ENCODE data around the gene PCGF3. TPM values are rescaled to one million over a fixed set of nuclear protein-coding genes. Genes with fewer than 3 reads are reported as not detected.

Gene PCGF3
- total RNA-seq, 5 donors from 2014 or later (not counting 1 experiment from before 2014, with no cell fraction given): 47.0 to 76.9 (median 51.1) TPM

DNA sequence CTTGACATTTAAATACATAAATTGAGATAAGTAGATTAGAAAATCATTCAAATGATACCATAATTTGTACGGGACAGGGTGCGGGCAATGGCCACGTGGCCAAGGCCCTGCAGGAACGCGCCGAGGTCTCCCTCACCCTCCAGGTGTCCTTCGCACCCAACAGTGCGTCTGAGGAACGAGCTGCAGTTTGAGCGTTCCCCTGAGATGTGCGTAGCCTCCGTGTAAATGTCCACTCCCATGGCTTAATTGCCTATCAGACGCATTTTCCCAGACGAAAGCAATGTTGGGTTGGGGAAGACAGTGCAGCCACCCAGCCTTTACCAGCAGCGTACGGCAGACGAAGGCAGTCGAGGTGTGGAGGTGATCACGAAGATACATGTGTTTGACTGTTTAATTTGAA, 63.9 kb downstream of the PCGF3 start:
- CTCF ChIA-PET: interaction anchor here in 1 of 2 donors (0.6 kb wide), 1 partner anchor 14 kb away, joined by 4 read pairs; no protein-coding TSS in a partner anchor
- Mint-ChIP-seq H3K9me3 (no peaks in the 10 kb centered on the region), H3K36me3 (peaks cover 33% of the 10 kb centered on the region), H3K27me3 (no peaks in the 10 kb centered on the region), H3K4me3 (no peak overlapping the region), H3K4me1 (peaks cover 15 to 44% (median 37%) of the 10 kb centered on the region in 3 donors), H3K27ac (no peak overlapping the region)
- POLR2A ChIA-PET: no interaction called here
- Histone ChIP-seq H3K27me3 (replicated peaks in 1 of 2; ENCODE audit: control insufficient read depth in 2 of 2, extremely low read depth in 1 of 2, insufficient read depth in 2 of 2, low read length in 1 of 2) (no peaks in the 10 kb centered on the region), H3K4me3 (ENCODE audit: control insufficient read depth in 1 of 2, extremely low read depth in 1 of 2, low read length in 1 of 2) (no peak overlapping the region), H3K36me3 (ENCODE audit: control insufficient read depth in 2 of 2, extremely low read depth in 1 of 2, insufficient read depth in 1 of 2, low read length in 1 of 2) (peaks cover 11 to 41% of the 10 kb centered on the region in 2 donors), H3K4me1 (ENCODE audit: control insufficient read depth in 1 of 2, extremely low read depth in 1 of 2, insufficient read depth in 2 of 2, low read length in 2 of 2) (peaks cover 0 to 24% of the 10 kb centered on the region in 2 experiments), H3K9me3 (no peaks in the 10 kb centered on the region), H3K27ac (ENCODE audit: low read length) (no peak overlapping the region)
- no peak for DNase-seq
- ATAC-seq (replicated peaks in 1 of 4): no peak
- WGBS (ENCODE audit: insufficient coverage): 99% methylated on average over 18 of the region's 19 CpGs

DNA sequence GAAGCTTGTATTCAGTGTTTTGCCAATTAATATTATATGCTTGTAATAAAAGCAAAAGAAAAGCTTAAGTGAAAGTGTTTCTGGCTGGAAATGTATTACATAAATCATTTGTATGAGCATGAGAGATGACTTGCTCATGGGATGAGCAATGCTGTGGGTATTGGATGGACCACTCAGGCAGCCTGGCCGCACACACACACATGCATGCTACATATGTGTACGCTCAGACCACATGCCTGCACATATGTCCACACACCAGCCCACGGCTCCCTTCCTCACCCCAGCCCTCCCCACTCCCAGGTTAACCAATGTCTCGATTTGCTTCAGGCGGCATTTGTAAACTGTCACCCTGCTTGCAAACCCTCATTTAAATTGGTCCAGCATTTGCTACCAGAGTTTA, 64.4 kb downstream of the PCGF3 start:
- no peak overlapping the region for H3K4me3 ChIP-seq (ENCODE audit: control insufficient read depth in 1 of 2, extremely low read depth in 1 of 2, low read length in 1 of 2)
- H3K27ac Mint-ChIP-seq: no peak overlapping the region
- H3K4me1 Mint-ChIP-seq: peaks cover 20 to 44% (median 38%) of the 10 kb centered on the region in 3 donors
- 89% methylated on average over 3 of the region's 5 CpGs for WGBS (ENCODE audit: insufficient coverage)
- H3K4me1 ChIP-seq (ENCODE audit: control insufficient read depth in 1 of 2, extremely low read depth in 1 of 2, insufficient read depth in 2 of 2, low read length in 2 of 2): peaks cover 0 to 29% of the 10 kb centered on the region in 2 experiments
- H3K27me3 ChIP-seq (replicated peaks in 1 of 2; ENCODE audit: control insufficient read depth in 2 of 2, extremely low read depth in 1 of 2, insufficient read depth in 2 of 2, low read length in 1 of 2): no peaks in the 10 kb centered on the region
- no peak for ATAC-seq (replicated peaks in 1 of 4)
- H3K4me3 Mint-ChIP-seq: no peak overlapping the region
- H3K9me3 ChIP-seq: no peaks in the 10 kb centered on the region
- DNase-seq: no peak
- peaks cover 34% of the 10 kb centered on the region for H3K36me3 Mint-ChIP-seq
- POLR2A ChIA-PET: no interaction called here
- H3K27me3 Mint-ChIP-seq: no peaks in the 10 kb centered on the region
- peaks cover 11 to 43% of the 10 kb centered on the region in 2 donors for H3K36me3 ChIP-seq (ENCODE audit: control insufficient read depth in 2 of 2, extremely low read depth in 1 of 2, insufficient read depth in 1 of 2, low read length in 1 of 2)
- CTCF ChIA-PET: interaction anchor here in 1 of 2 donors (0.6 kb wide), 1 partner anchor 14 kb away, joined by 4 read pairs; no protein-coding TSS in a partner anchor
- no peaks in the 10 kb centered on the region for H3K9me3 Mint-ChIP-seq
- H3K27ac ChIP-seq (ENCODE audit: low read length): no peak overlapping the region

DNA sequence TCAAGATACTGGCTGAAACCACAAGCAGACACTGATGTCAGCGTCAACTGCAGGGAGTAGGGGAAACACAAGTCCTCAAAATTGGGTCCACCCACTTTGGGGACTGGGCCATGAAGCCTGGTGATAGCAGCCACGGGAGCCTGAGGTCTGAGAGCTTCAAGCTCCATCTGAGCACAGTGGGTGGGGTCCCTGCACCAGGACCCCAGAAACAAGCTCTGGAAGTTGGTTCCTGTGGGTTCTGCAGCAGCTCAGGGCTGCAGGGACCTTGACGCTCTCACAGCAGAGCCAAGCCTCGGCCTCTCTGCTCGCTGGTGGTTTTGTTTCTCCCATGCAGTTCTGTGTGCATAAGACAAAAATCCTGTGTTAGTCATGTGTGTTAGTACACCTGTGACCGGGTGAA, 65.8 kb downstream of the PCGF3 start:
- peaks cover 33% of the 10 kb centered on the region for H3K36me3 Mint-ChIP-seq
- Histone ChIP-seq H3K27ac (ENCODE audit: low read length) (no peak overlapping the region), H3K36me3 (ENCODE audit: control insufficient read depth in 2 of 2, extremely low read depth in 1 of 2, insufficient read depth in 1 of 2, low read length in 1 of 2) (peaks cover 4 to 50% of the 10 kb centered on the region in 2 donors), H3K4me3 (ENCODE audit: control insufficient read depth in 1 of 2, extremely low read depth in 1 of 2, low read length in 1 of 2) (no peak overlapping the region), H3K27me3 (replicated peaks in 1 of 2; ENCODE audit: control insufficient read depth in 2 of 2, extremely low read depth in 1 of 2, insufficient read depth in 2 of 2, low read length in 1 of 2) (no peaks in the 10 kb centered on the region), H3K9me3 (no peaks in the 10 kb centered on the region), H3K4me1 (ENCODE audit: control insufficient read depth in 1 of 2, extremely low read depth in 1 of 2, insufficient read depth in 2 of 2, low read length in 2 of 2) (peaks cover 0 to 40% of the 10 kb centered on the region in 2 experiments)
- no peaks in the 10 kb centered on the region for H3K9me3 Mint-ChIP-seq
- DNase-seq: no peak
- no peaks in the 10 kb centered on the region for H3K27me3 Mint-ChIP-seq
- no peak overlapping the region for H3K27ac Mint-ChIP-seq
- peak in 1 of 4 experiments; percentile 26 for ATAC-seq (replicated peaks in 1 of 4)
- H3K4me3 Mint-ChIP-seq: no peak overlapping the region
- CTCF ChIA-PET: interaction anchor here in 1 of 2 donors (0.6 kb wide), 1 partner anchor 778 kb away, joined by 8 read pairs; no protein-coding TSS in a partner anchor
- 82% methylated on average over 6 of the region's 6 CpGs for WGBS (ENCODE audit: insufficient coverage)
- POLR2A ChIA-PET: no interaction called here
- peaks cover 29 to 57% (median 51%) of the 10 kb centered on the region in 3 donors for H3K4me1 Mint-ChIP-seq

DNA sequence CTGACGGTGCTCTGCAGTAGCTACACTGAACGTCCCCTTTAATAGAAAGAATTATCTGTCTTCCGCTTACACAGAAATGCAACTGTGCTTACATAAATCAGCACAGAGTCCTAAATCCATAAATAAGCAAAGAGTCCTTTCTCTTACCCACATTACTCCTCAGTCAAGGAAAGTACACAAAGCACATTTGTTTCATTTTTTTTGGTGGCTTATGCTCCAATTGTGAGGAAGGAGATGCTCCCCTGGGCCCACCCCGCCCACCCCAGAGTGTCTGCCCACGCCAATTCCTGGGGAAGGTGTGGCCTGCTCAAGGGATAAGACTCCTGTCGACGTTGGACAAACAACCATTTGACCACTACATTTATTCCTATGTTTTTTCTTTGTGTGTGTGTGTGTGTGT, 66.5 kb downstream of the PCGF3 start:
- Mint-ChIP-seq H3K4me1 (peaks cover 35 to 62% (median 56%) of the 10 kb centered on the region in 3 donors), H3K36me3 (peaks cover 33% of the 10 kb centered on the region), H3K27me3 (no peaks in the 10 kb centered on the region), H3K27ac (no peak overlapping the region), H3K4me3 (no peak overlapping the region), H3K9me3 (no peaks in the 10 kb centered on the region)
- peaks cover 8 to 51% of the 10 kb centered on the region in 2 donors for H3K36me3 ChIP-seq (ENCODE audit: control insufficient read depth in 2 of 2, extremely low read depth in 1 of 2, insufficient read depth in 1 of 2, low read length in 1 of 2)
- POLR2A ChIA-PET: no interaction called here
- ATAC-seq (replicated peaks in 1 of 4) (no peak), DNase-seq (no peak)
- no CpG with 5 or more reads among the region's 7 CpGs for WGBS (ENCODE audit: insufficient coverage)
- peaks cover 0 to 42% of the 10 kb centered on the region in 2 experiments for H3K4me1 ChIP-seq (ENCODE audit: control insufficient read depth in 1 of 2, extremely low read depth in 1 of 2, insufficient read depth in 2 of 2, low read length in 2 of 2)
- H3K4me3 ChIP-seq (ENCODE audit: control insufficient read depth in 1 of 2, extremely low read depth in 1 of 2, low read length in 1 of 2): no peak overlapping the region
- H3K27me3 ChIP-seq (replicated peaks in 1 of 2; ENCODE audit: control insufficient read depth in 2 of 2, extremely low read depth in 1 of 2, insufficient read depth in 2 of 2, low read length in 1 of 2): no peaks in the 10 kb centered on the region
- H3K9me3 ChIP-seq: no peaks in the 10 kb centered on the region
- CTCF ChIA-PET: no interaction called here
- no peak overlapping the region for H3K27ac ChIP-seq (ENCODE audit: low read length)

DNA sequence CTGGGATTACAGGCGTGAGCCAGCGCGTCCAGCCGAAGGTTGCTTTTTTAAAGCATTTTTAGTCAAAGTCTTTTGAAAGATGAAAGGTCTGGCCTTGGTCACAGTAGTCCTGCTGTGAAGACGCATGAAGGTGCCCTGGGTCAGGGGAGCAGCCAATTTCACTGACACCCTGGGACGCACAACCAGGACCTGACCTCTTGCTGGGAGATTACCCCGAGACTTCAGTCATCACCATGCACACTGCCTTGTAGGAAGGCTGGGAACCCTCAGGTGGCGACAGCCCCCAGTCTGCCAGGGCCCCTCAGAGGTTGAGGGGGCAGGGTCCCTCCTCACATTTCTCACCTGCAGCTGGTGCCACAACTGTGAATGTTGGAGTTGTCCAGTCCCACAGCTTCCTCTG, 67.1 kb downstream of the PCGF3 start:
- POLR2A ChIA-PET: no interaction called here

DNA sequence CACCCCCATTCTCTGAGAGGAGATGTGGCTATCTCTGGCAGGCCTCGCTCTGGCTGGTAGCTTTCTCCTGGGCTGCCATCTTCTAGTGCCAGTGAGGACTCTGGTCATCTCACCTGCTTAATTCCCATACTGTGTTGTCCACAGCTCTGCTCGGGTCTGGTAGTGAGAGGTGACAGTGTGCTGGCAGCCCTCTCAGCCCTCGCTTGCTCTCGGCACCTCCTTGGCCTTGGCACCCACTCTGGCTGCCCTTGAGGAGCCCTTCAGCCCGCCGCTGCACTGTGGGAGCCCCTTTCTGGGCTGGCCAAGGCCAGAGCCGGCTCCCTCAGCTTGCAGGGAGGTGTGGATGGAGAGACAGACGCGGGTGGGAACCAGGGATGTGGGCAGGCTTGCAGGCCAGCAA, 67.6 kb downstream of the PCGF3 start:
- no peak for DNase-seq
- H3K4me3 ChIP-seq (ENCODE audit: control insufficient read depth in 1 of 2, extremely low read depth in 1 of 2, low read length in 1 of 2): no peak overlapping the region
- H3K4me1 ChIP-seq (ENCODE audit: control insufficient read depth in 1 of 2, extremely low read depth in 1 of 2, insufficient read depth in 2 of 2, low read length in 2 of 2): peaks cover 0 to 47% of the 10 kb centered on the region in 2 experiments
- POLR2A ChIA-PET: no interaction called here
- Mint-ChIP-seq H3K4me1 (peaks cover 45 to 71% (median 65%) of the 10 kb centered on the region in 3 donors), H3K4me3 (no peak overlapping the region), H3K36me3 (peaks cover 41% of the 10 kb centered on the region), H3K27ac (no peak overlapping the region), H3K9me3 (no peaks in the 10 kb centered on the region), H3K27me3 (no peaks in the 10 kb centered on the region)
- H3K9me3 ChIP-seq: no peaks in the 10 kb centered on the region
- no peaks in the 10 kb centered on the region for H3K27me3 ChIP-seq (replicated peaks in 1 of 2; ENCODE audit: control insufficient read depth in 2 of 2, extremely low read depth in 1 of 2, insufficient read depth in 2 of 2, low read length in 1 of 2)
- no peak overlapping the region for H3K27ac ChIP-seq (ENCODE audit: low read length)
- CTCF ChIA-PET: no interaction called here
- ATAC-seq (replicated peaks in 1 of 4): no peak
- WGBS (ENCODE audit: insufficient coverage): 98% methylated on average over 5 of the region's 9 CpGs
- H3K36me3 ChIP-seq (ENCODE audit: control insufficient read depth in 2 of 2, extremely low read depth in 1 of 2, insufficient read depth in 1 of 2, low read length in 1 of 2): peaks cover 5 to 51% of the 10 kb centered on the region in 2 donors

More for the DNA sequence above, 67.1 kb downstream of the PCGF3 start:
- no peak overlapping the region for H3K27ac ChIP-seq (ENCODE audit: low read length)
- Mint-ChIP-seq H3K36me3 (peaks cover 37% of the 10 kb centered on the region), H3K27me3 (no peaks in the 10 kb centered on the region), H3K4me3 (no peak overlapping the region), H3K9me3 (no peaks in the 10 kb centered on the region), H3K4me1 (peaks cover 41 to 67% (median 61%) of the 10 kb centered on the region in 3 donors), H3K27ac (no peak overlapping the region)
- WGBS (ENCODE audit: insufficient coverage): 97% methylated on average over 6 of the region's 8 CpGs
- H3K4me1 ChIP-seq (ENCODE audit: control insufficient read depth in 1 of 2, extremely low read depth in 1 of 2, insufficient read depth in 2 of 2, low read length in 2 of 2): peaks cover 0 to 47% of the 10 kb centered on the region in 2 experiments
- no peaks in the 10 kb centered on the region for H3K9me3 ChIP-seq
- DNase-seq (no peak), ATAC-seq (replicated peaks in 1 of 4) (peak in 1 of 4 experiments; percentile 24)
- no peak overlapping the region for H3K4me3 ChIP-seq (ENCODE audit: control insufficient read depth in 1 of 2, extremely low read depth in 1 of 2, low read length in 1 of 2)
- CTCF ChIA-PET: no interaction called here
- no peaks in the 10 kb centered on the region for H3K27me3 ChIP-seq (replicated peaks in 1 of 2; ENCODE audit: control insufficient read depth in 2 of 2, extremely low read depth in 1 of 2, insufficient read depth in 2 of 2, low read length in 1 of 2)
- peaks cover 8 to 49% of the 10 kb centered on the region in 2 donors for H3K36me3 ChIP-seq (ENCODE audit: control insufficient read depth in 2 of 2, extremely low read depth in 1 of 2, insufficient read depth in 1 of 2, low read length in 1 of 2)

Data from T-cell (primary cell).